ENCODE measurements around the gene MCC.

GRCh38 chr5:113235884-113236283 lies 252.4 kb downstream of the MCC start:
- TF ChIP-seq POLR2A (IDR thresholded peaks at IDR 0.05) (no peak), CTCF (IDR thresholded peaks at IDR 0.05 in 4 of 5, conservative IDR thresholded peaks at IDR 0.05 in 1 of 5) (no peak)
